MG63 (cell line): ENCODE measurements around the gene NAV2. TPM values are rescaled to one million over a fixed set of nuclear protein-coding genes. Genes with fewer than 3 reads are reported as not detected.

Experiments used
- DNase-seq: peaks from one replicate; pipeline ENCODE4 v3.0.0-alpha.2; 2020
- H3K27me3 ChIP-seq: fragments of 250-450 bp; sonication (Bioruptor Pico); 2 replicates; pipeline ENCODE4 v1.5.1; 2020; ENCODE audit warnings: mild to moderate bottlenecking, moderate library complexity
- H3K36me3 ChIP-seq: fragments of 250-450 bp; sonication (Bioruptor Pico); 2 replicates; pipeline ENCODE4 v1.5.1; 2020; ENCODE audit warnings: mild to moderate bottlenecking, moderate library complexity
- H3K4me3 ChIP-seq: fragments of 250-450 bp; sonication (Bioruptor Pico); 2 replicates; pipeline ENCODE4 v1.5.1; 2020; ENCODE audit warnings: mild to moderate bottlenecking, moderate library complexity
- H3K9me3 ChIP-seq: fragments of 250-450 bp; sonication (Bioruptor Pico); 2 replicates; pipeline ENCODE4 v1.5.1; 2020; ENCODE audit warnings: mild to moderate bottlenecking, moderate library complexity
- total RNA-seq: library from RNA; depleted of rRNA; stranded (reverse); fragments of >200 nt; shearing (Covaris generic); gene quantifications from 2 replicates; pipeline ENCODE4 v1.2.3, GENCODE V29; 2014; ENCODE audit warnings: low replicate concordance

NAV2 gene
- total RNA-seq, 1 experiment from 2014 or later, result 3.7 TPM

DNA sequence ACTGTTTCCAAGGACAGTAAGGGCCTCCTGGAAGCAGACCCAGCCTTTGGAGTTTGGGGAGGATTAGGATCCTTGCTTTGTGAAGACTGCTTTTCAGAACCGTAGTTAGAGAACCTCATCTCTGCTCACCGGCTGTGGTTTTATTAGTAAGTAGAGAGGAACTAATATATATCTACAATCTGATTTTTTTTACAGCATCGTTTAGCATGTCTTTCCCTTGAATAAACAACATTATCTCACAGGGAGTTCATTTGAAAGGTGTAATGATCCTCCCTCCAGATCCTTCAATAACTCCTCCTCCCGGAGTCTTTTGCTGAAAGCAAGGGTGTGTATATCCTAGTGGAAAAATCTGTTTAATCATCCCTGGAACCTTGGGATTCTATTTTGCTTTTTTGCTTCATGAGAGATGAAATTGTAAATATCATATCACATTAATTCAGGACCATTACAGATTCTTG, 314.9 kb downstream of the NAV2 start:
- H3K27me3 ChIP-seq, result no peaks in the 10 kb centered on the region
- H3K4me3 ChIP-seq, result no peak overlapping the region
- DNase-seq, result no peak
- no peaks in the 10 kb centered on the region for H3K9me3 ChIP-seq
- H3K36me3 ChIP-seq, result peaks cover 9% of the 10 kb centered on the region

DNA sequence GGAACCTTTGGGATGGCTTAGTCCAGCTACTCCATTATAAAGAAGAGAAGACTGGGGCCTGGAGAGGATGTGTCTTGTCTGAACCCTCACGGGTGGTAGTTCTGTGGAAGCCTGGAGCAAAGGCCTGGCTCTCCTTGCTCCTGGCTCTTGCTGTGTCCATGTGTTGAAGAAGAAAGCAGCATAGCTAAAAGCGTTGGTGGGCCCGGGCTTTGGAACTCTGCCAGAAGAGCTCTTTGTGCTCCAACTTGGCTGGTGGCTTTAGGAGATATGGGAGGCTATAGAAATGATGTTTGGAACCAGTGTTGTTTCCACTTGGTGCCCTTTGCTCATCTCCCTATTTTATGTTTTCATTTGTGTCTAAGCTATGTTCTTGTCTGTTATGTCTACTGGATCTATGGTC, 316.6 kb downstream of the NAV2 start:
- Histone ChIP-seq H3K4me3 (no peak overlapping the region), H3K27me3 (no peaks in the 10 kb centered on the region), H3K9me3 (no peaks in the 10 kb centered on the region), H3K36me3 (peaks cover 9% of the 10 kb centered on the region)
- no peak for DNase-seq

DNA sequence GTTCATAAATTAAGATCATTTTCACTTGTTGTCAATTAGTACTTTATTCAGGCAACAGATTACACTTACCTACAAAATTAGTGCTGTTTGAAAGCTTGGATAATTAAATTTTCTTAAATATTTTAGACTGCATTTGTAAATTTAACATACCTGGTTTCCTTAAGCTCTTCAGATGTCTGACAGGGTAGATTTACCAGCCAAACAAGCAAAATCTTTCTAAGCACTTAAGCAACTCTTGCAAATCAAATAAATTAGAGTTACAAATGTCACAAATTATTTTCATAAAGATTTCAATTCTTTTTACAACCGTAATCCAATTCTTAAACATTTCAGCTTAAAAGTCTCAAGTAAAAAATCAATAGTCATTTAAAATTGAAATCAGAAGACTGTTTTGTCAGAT, 317.8 kb downstream of the NAV2 start:
- peaks cover 10% of the 10 kb centered on the region for H3K36me3 ChIP-seq
- H3K4me3 ChIP-seq, result no peak overlapping the region
- H3K9me3 ChIP-seq, result no peaks in the 10 kb centered on the region
- H3K27me3 ChIP-seq, result no peaks in the 10 kb centered on the region
- DNase-seq, result no peak

DNA sequence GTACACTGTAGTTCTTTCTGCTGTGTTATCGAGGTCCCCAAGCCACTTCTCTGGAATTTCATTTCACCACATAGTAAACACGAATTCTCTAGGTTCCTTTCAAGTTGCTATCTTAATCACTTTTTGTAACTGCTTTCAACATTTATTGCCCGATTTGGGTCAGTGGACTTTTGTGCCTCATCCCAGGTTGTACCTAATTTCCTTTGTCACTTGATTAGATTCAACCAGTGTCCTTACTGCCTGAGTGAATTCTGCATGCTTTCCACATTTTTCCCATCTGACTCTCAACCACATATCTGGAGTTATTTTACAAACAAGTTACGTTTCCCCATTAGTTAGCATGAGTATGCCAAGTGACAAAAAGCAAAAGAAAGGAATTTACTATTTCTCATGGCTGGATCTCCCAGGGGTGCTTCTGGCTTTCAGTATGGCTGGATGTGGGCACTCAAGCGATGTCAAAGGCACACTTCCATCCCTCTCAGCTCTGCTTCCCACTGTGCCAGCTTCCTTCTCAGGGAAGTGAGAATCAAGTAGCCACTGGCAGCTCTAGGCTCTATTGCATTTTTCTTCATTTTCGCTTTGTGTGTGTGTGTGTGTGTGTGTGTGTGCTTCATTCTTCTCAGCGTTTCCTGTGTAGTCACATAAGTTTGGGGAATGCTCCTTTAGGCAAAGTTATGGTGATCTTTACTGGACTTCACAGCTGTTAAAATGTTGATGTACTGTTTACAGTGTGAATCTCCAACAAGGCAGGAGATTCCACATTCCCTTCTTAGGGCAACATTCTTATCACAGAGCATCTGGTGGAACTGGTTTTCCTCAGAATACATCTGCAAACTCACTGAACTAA, 318.7 kb downstream of the NAV2 start:
- peaks cover 17% of the 10 kb centered on the region for H3K36me3 ChIP-seq
- no peaks in the 10 kb centered on the region for H3K27me3 ChIP-seq
- DNase-seq, result peak; percentile 53
- H3K4me3 ChIP-seq, result no peak overlapping the region
- no peaks in the 10 kb centered on the region for H3K9me3 ChIP-seq

DNA sequence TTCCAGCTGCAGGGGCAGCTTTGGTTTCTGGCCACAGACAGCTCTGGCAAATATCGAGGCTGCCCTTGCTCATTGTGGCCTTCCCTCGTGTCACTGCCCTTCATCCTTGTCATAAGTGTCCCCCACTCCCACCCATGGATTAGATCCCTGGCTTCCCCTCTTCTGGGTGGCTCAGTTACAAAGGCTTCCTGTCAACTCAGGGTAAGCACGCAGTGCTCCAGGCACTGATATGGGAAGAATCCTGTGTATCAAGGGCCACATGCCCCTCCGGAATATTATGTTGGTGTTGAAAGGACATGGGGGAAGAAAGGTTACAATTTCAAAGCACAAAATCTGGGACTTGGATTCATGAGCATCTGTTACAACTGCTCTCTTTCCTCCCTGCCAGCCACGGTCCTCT, 319.5 kb downstream of the NAV2 start:
- no peaks in the 10 kb centered on the region for H3K27me3 ChIP-seq
- no peaks in the 10 kb centered on the region for H3K9me3 ChIP-seq
- peaks cover 18% of the 10 kb centered on the region for H3K36me3 ChIP-seq
- no peak for DNase-seq
- H3K4me3 ChIP-seq, result no peak overlapping the region

DNA sequence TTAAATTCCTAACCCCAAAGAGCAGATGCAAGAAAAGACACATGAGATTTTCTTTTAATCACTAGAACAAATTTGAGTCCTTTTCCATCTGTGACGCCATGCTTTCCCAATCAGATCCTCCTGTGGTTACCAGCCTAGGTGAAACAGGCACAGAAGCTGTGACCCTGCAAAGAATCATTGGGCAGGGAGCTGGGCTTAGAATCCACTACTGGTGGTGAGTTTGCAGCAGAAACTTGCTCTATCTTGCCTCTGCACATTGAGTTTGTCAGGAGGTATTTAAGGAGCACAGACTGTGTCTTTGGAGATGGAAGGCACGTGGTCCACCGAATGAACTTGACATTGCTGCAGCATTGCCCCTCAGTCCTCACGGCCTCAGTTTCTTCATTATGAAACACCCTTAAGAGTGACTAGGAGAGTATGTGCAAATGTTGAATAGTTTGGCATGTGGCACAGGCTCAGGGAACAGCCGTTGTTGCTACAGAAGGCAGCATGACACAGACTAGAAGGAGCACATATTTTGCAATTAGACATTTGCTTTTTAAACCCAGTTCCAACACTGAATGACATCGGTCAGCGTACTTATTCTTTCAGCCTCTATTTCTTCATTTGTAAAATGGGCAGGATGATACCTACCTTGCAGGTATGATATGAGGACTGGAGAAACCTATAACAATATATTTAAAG, 320.1 kb downstream of the NAV2 start:
- no peaks in the 10 kb centered on the region for H3K9me3 ChIP-seq
- no peaks in the 10 kb centered on the region for H3K27me3 ChIP-seq
- H3K36me3 ChIP-seq, result peaks cover 22% of the 10 kb centered on the region
- no peak overlapping the region for H3K4me3 ChIP-seq
- DNase-seq, result no peak

DNA sequence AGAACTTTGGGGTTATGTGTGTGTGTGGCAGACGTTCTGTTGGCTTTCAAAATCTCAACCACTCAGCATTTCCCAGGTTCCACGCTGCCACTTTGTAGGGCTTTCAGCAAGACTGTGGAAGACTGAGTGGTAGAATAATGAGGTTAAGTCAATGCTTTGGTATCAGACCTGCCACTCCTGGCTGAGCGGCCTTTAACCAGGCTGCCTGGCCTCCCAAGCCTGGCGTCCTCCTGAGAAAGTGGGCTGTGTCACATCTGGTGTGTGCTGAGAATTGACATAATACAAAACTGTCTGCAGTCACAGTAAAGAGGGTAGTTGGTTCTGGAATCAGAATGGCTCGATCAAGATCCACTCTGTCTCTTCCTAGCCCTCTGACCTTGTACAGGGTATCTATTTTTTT, 321.2 kb downstream of the NAV2 start:
- Histone ChIP-seq H3K4me3 (no peak overlapping the region), H3K27me3 (no peaks in the 10 kb centered on the region), H3K9me3 (no peaks in the 10 kb centered on the region), H3K36me3 (peaks cover 32% of the 10 kb centered on the region)
- no peak for DNase-seq

DNA sequence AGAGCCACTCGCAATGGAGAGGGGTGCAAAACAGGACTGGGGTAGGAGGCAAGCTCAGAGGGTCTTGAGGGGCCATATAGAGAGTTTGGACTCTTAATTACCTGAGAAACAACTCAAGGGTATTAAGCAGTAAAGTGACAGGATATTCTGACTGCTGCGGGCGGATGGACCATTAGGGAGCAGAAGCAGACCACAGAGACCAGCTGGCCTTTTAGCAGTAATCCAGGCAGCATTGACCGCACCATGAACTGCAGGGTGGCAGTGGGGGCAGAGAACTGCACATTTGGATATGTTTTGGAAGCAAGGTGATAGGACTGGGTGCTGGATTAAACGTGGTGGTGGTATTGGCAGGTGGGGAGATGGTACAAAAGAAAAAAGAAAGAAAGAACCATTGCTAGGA, 322.3 kb downstream of the NAV2 start:
- no peak for DNase-seq
- Histone ChIP-seq H3K36me3 (peaks cover 43% of the 10 kb centered on the region), H3K4me3 (no peak overlapping the region), H3K9me3 (no peaks in the 10 kb centered on the region), H3K27me3 (no peaks in the 10 kb centered on the region)

DNA sequence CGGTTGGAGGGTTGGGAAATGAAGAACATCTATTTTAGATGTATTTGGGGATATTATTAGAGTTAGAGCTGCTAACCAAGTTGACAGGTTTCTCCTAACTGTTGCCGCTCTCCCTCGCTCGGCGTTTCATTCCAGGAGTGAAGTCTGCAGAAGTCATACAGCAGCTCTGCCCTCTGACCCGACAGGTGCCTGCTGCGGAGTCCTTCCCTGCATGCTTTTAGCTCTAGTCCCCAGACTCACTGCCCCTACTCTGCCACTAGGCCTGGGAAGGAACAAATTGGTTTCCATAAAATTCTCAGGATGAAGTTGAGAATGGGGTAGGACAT, 322.7 kb downstream of the NAV2 start:
- Histone ChIP-seq H3K36me3 (peaks cover 47% of the 10 kb centered on the region), H3K4me3 (no peak overlapping the region), H3K27me3 (no peaks in the 10 kb centered on the region), H3K9me3 (no peaks in the 10 kb centered on the region)
- DNase-seq, result no peak

DNA sequence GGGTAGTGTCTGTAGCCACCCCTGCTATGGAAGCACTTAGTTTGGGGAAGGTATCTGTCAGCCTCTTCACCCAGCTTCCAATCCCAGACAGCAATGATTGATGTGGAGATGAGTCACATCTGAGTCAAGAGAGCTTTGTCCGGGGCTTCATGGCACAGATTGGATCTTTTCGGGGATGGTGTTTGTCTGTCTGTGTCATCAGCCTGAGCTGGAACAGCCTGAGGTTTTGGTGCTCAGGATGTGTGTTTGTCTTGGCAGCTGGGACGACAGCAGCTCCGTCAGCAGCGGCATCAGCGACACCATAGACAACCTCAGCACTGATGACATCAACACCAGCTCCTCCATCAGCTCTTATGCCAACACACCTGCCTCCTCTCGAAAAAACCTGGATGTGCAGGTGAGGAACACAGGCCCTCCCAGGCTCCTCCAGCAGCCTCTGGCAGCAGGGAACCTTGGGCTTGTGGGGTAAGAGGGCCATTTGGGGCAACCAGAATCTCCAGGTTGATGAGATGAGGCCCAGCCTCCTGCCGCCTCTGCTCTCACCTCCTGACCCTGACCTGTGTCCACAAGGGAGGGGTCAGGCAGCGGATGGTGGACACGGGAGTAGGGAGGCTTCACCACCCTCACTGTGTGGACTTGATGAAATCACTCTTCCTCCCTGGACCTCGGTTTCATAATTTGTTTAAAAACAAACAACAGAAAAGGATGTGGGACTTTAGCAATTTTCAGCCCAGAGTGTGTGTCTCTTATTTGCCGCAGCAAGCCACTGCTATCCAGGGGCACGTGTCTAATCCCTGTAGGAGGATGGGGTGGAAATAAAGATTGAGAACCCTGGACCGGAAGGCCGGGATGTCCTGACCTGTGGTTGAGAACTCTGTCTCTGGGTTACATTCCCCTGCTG, 323.3 kb downstream of the NAV2 start:
- Histone ChIP-seq H3K4me3 (no peak overlapping the region), H3K27me3 (no peaks in the 10 kb centered on the region), H3K36me3 (peaks cover 54% of the 10 kb centered on the region), H3K9me3 (no peaks in the 10 kb centered on the region)
- peak; percentile 78 for DNase-seq

DNA sequence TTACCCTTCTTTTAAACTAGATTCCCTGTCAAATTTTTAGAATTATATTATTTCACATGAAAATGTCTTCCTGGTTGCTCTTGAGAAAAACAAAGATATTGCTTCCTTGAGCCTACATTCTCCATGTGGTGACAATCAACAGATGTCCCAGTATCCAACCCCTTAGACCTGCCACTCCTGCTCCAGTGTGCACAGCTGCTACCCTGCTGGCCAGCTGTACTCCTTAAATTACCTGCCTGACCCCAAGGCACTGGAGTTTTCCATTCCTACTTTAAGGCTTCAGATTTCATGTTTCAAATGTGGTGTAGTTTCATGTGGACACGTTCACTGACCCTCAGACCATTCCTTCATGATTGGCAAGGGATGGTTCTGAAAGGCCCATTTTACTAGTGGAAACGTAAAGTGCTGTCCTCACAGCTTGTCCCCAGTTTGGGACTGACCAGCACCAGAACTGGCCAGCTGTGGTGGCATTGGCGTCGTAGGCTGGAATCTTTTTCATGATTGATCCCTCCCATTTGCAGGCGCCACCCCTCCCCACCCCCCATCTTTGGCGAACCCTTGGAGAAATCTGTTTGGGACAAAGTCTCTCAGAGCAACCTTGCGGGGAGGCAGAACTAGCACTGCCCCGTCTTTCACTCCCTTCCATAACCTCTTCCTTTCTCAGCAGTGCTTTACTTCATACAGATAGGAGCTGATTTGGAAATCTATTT, 324.1 kb downstream of the NAV2 start:
- H3K9me3 ChIP-seq, result no peaks in the 10 kb centered on the region
- no peak overlapping the region for H3K4me3 ChIP-seq
- H3K27me3 ChIP-seq, result no peaks in the 10 kb centered on the region
- DNase-seq, result no peak
- H3K36me3 ChIP-seq, result peaks cover 60% of the 10 kb centered on the region

DNA sequence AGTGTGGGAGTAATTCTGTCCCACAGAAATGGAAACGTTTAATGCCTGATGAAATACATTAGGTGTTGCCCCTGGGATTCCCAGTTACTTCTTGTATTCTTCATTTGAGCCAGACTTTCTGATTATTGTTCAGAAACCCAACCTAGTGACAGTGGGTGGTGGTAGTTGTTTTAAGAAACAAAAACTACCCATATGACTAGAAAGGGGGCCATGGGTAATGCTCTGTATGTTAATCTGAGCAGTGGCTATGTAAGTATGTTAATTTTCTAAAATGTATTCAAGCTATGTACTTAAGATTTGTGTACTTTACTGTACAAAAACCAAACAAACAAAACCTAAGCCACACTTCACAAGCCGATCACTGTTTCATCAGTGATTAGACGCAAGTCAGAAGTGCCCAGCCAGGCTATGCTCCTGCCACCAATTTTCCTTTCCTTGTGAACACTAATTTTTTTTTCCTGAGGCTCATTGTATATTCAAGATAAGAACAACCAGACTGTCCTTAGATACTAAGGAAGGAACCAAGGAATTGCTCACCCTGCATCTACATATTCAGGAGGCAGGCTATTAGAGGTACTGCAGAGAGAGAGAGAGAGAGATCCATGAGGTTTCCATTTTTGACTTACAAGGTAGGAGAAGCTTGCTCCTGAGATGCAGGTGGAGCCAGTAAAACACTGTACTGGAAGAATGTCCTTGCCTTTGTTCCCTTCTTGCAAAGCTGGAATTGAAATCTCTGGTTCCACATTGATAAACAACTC, 324.9 kb downstream of the NAV2 start:
- H3K36me3 ChIP-seq, result peaks cover 59% of the 10 kb centered on the region
- no peaks in the 10 kb centered on the region for H3K9me3 ChIP-seq
- H3K4me3 ChIP-seq, result no peak overlapping the region
- no peaks in the 10 kb centered on the region for H3K27me3 ChIP-seq
- DNase-seq, result no peak

DNA sequence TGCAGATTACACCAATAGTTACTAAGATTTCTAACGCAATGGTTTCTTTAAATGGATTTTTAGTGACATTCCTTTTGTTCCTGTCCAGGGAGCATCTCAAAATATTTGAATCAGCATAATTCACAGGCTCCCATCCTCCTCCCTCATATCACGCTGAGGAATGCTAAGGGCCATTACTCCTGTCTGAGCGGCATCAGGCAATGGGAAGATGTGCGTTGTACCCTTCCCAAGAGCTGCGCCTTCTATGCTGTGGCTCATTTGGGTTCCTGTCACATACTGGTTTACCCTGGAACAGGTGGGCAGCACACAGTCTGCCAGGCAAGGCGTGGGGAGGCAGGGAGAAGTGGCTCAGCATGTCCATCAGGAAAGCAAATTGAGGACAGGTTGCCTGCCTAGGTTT, 325.8 kb downstream of the NAV2 start:
- peaks cover 59% of the 10 kb centered on the region for H3K36me3 ChIP-seq
- H3K4me3 ChIP-seq, result no peak overlapping the region
- no peaks in the 10 kb centered on the region for H3K9me3 ChIP-seq
- H3K27me3 ChIP-seq, result no peaks in the 10 kb centered on the region
- DNase-seq, result no peak

DNA sequence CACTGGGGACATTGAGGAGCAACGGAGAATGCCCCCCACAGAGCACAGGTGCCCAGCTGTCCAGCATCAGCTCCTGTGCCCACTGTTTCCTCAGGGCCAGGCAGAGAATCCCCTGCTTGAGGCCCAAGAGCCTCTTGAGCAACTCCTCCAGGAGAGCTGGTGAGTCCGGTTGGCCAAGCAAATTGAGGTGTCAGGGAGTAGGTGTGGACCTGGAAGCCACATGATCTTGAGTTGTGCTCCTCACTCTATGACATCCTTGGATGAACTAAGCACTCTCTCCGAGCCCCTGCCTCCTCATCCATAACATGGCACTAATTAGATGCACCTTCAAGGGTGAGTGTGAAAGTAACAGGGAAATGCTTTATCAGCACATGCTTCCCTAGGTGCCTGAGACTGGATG, 326.3 kb downstream of the NAV2 start:
- Histone ChIP-seq H3K36me3 (peaks cover 62% of the 10 kb centered on the region), H3K27me3 (no peaks in the 10 kb centered on the region), H3K4me3 (no peak overlapping the region), H3K9me3 (no peaks in the 10 kb centered on the region)
- no peak for DNase-seq

DNA sequence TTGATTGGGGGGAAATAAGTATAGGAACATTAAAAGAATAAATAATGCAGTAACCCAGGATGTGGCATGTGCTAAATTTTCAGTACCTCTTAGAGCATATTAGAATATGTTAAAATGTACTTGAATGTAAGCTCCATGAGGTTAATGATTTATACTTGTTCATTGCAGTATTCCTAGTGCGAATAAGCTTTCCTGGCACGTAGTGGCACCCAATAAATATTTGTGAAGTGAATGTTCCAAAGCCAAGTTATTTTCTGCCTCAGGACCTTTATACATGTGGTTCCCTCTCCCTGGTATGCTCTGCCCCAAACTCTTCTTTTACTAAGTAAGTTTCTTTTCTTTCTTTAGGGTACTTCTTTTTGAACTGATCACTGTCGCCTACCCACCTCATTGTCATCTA, 328.9 kb downstream of the NAV2 start:
- Histone ChIP-seq H3K36me3 (peaks cover 71% of the 10 kb centered on the region), H3K27me3 (no peaks in the 10 kb centered on the region), H3K9me3 (no peaks in the 10 kb centered on the region), H3K4me3 (no peak overlapping the region)
- DNase-seq, result no peak

DNA sequence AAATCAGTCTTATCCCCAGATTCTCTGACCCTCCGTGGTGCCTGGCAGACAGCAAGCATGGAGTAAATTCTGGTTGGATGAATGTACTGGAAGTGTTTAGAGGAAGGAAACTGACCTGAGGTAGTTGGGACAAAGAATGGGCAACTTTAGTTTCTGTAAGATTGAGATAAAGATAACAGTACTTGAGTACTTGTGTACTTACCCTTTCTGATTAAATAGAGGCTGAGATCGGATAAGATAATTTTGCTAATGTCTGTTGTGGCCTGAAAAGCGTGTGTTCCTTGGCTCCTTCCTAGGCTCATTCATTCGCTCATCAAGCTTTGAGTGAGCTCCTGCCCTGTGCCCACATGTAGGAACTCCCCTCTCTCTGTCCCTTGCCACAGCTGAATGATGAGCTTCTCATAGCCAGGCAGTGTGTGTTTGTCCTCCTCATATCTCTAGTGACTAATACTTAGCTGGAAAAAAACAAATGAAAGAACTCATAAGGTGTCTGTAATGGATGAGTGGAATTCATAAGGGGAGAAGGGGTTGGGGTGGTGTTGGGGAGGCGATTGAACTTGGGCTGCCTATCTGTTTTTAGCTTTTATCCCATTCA, 329.5 kb downstream of the NAV2 start:
- Histone ChIP-seq H3K36me3 (peaks cover 72% of the 10 kb centered on the region), H3K27me3 (no peaks in the 10 kb centered on the region), H3K9me3 (no peaks in the 10 kb centered on the region), H3K4me3 (no peak overlapping the region)
- no peak for DNase-seq
